HG02852 (cell line): ENCODE measurements around the gene KRT5.
"Not testable (repeated sequence)": the region's sequence is repeated elsewhere in the genome, so short reads cannot be mapped to it uniquely, and the experiment has no call there.

Experiments used
- ATAC-seq: cut with Tn5 transposase; IDR thresholded peaks from one replicate; pipeline ENCODE4 v1.9.1; 2021; ENCODE audit warnings: mild to moderate bottlenecking, moderate library complexity; ENCODE audit not compliant: unreplicated experiment

Gene KRT5

GRCh38 chr12:52522346-52523011, 2.3 kb upstream of the KRT5 start:
- ATAC-seq: no peak

- ATAC-seq: no peak
Observed at GRCh38 chr12:52521568-52522266, 1.5 kb upstream of the KRT5 start.

GRCh38 chr12:52521175-52521567, 977 bp upstream of the KRT5 start:
- ATAC-seq: no peak

- ATAC-seq: no peak
Observed at GRCh38 chr12:52519387-52519703, 849 bp downstream of the KRT5 start.

GRCh38 chr12:52518574-52519386, 1.4 kb downstream of the KRT5 start:
- no peak for ATAC-seq

- no peak for ATAC-seq
Observed at GRCh38 chr12:52517888-52518287, 2.3 kb downstream of the KRT5 start.

GRCh38 chr12:52517005-52517835, 3.0 kb downstream of the KRT5 start:
- no peak for ATAC-seq

GRCh38 chr12:52515927-52516831, 4.0 kb downstream of the KRT5 start:
- no peak for ATAC-seq

GRCh38 chr12:52515319-52515646, 4.9 kb downstream of the KRT5 start:
- no peak for ATAC-seq

GRCh38 chr12:52514471-52515318, 5.5 kb downstream of the KRT5 start:
- ATAC-seq: no peak

GRCh38 chr12:52513736-52514135, 6.5 kb downstream of the KRT5 start:
- ATAC-seq: no peak

GRCh38 chr12:52508211-52508610, 12.0 kb downstream of the KRT5 start:
- no peak for ATAC-seq

GRCh38 chr12:52506858-52507715, 13.1 kb downstream of the KRT5 start:
- ATAC-seq: no peak

- no peak for ATAC-seq
Observed at GRCh38 chr12:52502877-52503276, 17.3 kb downstream of the KRT5 start.

GRCh38 chr12:52501490-52501889, 18.7 kb downstream of the KRT5 start:
- no peak for ATAC-seq

- not testable (repeated sequence) for ATAC-seq
Observed at GRCh38 chr12:52500574-52500973, 19.6 kb downstream of the KRT5 start.

GRCh38 chr12:52499806-52500560, 20.2 kb downstream of the KRT5 start:
- ATAC-seq: no peak

GRCh38 chr12:52498946-52499345, 21.2 kb downstream of the KRT5 start:
- no peak for ATAC-seq
